GM23338 (cell line): ENCODE measurements around the gene ANKRD7. TPM values are rescaled to one million over a fixed set of nuclear protein-coding genes. Genes with fewer than 3 reads are reported as not detected.

Source experiments
- ATAC-seq: fragments of 200-7000 bp; cut with Tn5 transposase; 3 replicates; pipeline ENCODE4 v1.9.1; 2020
- DNase-seq: peaks from one replicate; pipeline ENCODE4 v3.0.0-alpha.2; 2015; ENCODE audit warnings: low spot score
- H2AFZ ChIP-seq: fragments of 200-600 bp; sonication (generic); 2 replicates; pipeline ENCODE4 v1.8.0; 2016; ENCODE audit warnings: antibody characterized with exemption, mild to moderate bottlenecking, moderate library complexity
- H3F3A ChIP-seq: fragments of 200-600 bp; sonication (generic); replicated peaks from 2 replicates; pipeline ENCODE4 v1.8.0; 2017; ENCODE audit warnings: antibody characterized with exemption, mixed run types, low read depth
- H3K27ac ChIP-seq: fragments of 200-600 bp; sonication (generic); 2 replicates; pipeline ENCODE4 v1.6.1; 2016; ENCODE audit warnings: low read depth
- H3K27me3 ChIP-seq: fragments of 200-600 bp; sonication (generic); 2 replicates; pipeline ENCODE4 v1.8.0; 2016; ENCODE audit warnings: mild to moderate bottlenecking, mixed run types, moderate library complexity; ENCODE audit not compliant: insufficient read depth
- H3K36me3 ChIP-seq: fragments of 200-600 bp; sonication (generic); 2 replicates; pipeline ENCODE4 v1.8.0; 2016; ENCODE audit warnings: mild to moderate bottlenecking; ENCODE audit not compliant: insufficient read depth
- H3K4me1 ChIP-seq: fragments of 200-600 bp; sonication (generic); 2 replicates; pipeline ENCODE4 v1.8.0; 2016; ENCODE audit warnings: mild to moderate bottlenecking, moderate library complexity; ENCODE audit not compliant: insufficient read depth
- H3K4me2 ChIP-seq: fragments of 200-600 bp; sonication (generic); 2 replicates; pipeline ENCODE4 v1.7.1; 2017; ENCODE audit warnings: mixed run types
- H3K4me3 ChIP-seq: fragments of 200-600 bp; sonication (generic); 2 replicates; pipeline ENCODE4 v1.6.1; 2016; ENCODE audit warnings: mixed run types
- H3K79me2 ChIP-seq: fragments of 200-600 bp; sonication (generic); replicated peaks from 2 replicates; pipeline ENCODE4 v1.8.0; 2017; ENCODE audit warnings: mild to moderate bottlenecking; ENCODE audit not compliant: insufficient read depth
- H3K9me2 ChIP-seq: fragments of 200-600 bp; sonication (generic); 2 replicates; pipeline ENCODE4 v1.8.0; 2017; ENCODE audit not compliant: insufficient read depth
- H4K20me1 ChIP-seq: fragments of 200-600 bp; sonication (generic); replicated peaks from 2 replicates; pipeline ENCODE4 v1.8.0; 2017; ENCODE audit warnings: mild to moderate bottlenecking; ENCODE audit not compliant: insufficient read depth
- H3K27ac Mint-ChIP-seq: 2 replicates; pipeline ENCODE4 v1.8.0; 2020; ENCODE audit warnings: inconsistent platforms, mild to moderate bottlenecking, moderate library complexity, mixed read lengths
- H3K27me3 Mint-ChIP-seq: 3 replicates; pipeline ENCODE4 v1.8.0; 2022; ENCODE audit warnings: low read depth, mild to moderate bottlenecking, moderate library complexity, mixed read lengths, inconsistent platforms; ENCODE audit not compliant: insufficient read depth, poor library complexity
- H3K36me3 Mint-ChIP-seq: 3 replicates; pipeline ENCODE4 v1.8.0; 2021; ENCODE audit warnings: low read depth, mild to moderate bottlenecking, inconsistent platforms, moderate library complexity, mixed read lengths
- H3K4me1 Mint-ChIP-seq: 3 replicates; pipeline ENCODE4 v1.8.0; 2020; ENCODE audit warnings: mild to moderate bottlenecking, inconsistent platforms, mixed read lengths
- H3K4me3 Mint-ChIP-seq: 3 replicates; pipeline ENCODE4 v1.8.0; 2021; ENCODE audit warnings: moderate library complexity, mild to moderate bottlenecking, inconsistent platforms, mixed read lengths
- H3K9me3 Mint-ChIP-seq: 3 replicates; pipeline ENCODE4 v1.8.0; 2020; ENCODE audit warnings: moderate library complexity, mild to moderate bottlenecking, inconsistent platforms, mixed read lengths
- CREB1 ChIP-seq: fragments of 250-450 bp; sonication (Bioruptor Pico); IDR thresholded peaks from 2 replicates; pipeline ENCODE4 v1.5.0; 2020; ENCODE audit warnings: low read depth, mild to moderate bottlenecking, moderate library complexity
- EZH2 ChIP-seq: fragments of 200-600 bp; sonication (generic); IDR thresholded peaks from one replicate; pipeline ENCODE4 v1.8.0; 2017; ENCODE audit warnings: antibody characterized with exemption, mild to moderate bottlenecking, low read depth; ENCODE audit not compliant: unreplicated experiment
- JUNB ChIP-seq: IDR thresholded peaks from one replicate; pipeline ENCODE4 v1.6.1; 2016; ENCODE audit warnings: antibody characterized with exemption; ENCODE audit not compliant: unreplicated experiment
- NANOG ChIP-seq: IDR thresholded peaks from 2 replicates; pipeline ENCODE4 v1.6.1; 2016; ENCODE audit warnings: antibody characterized with exemption, borderline replicate concordance
- REST ChIP-seq: IDR thresholded peaks from one replicate; pipeline ENCODE4 v1.6.1; 2018; ENCODE audit warnings: antibody characterized with exemption; ENCODE audit not compliant: unreplicated experiment
- ZNF114 ChIP-seq: fragments of 250-450 bp; sonication (Bioruptor Pico); IDR thresholded peaks from 2 replicates; pipeline ENCODE4 v1.5.0; 2020; ENCODE audit warnings: mild to moderate bottlenecking, moderate library complexity
- ZNF462 ChIP-seq: fragments of 250-450 bp; sonication (Bioruptor Pico); IDR thresholded peaks from 2 replicates; pipeline ENCODE4 v1.5.0; 2020; ENCODE audit warnings: mild to moderate bottlenecking, moderate library complexity
- polyA plus RNA-seq: library from polyadenylated mRNA; unstranded; fragments of >200 nt; fragmentation: Nextera tagmentation; extraction: Ambion mirVana; gene quantifications from 2 replicates; pipeline ENCODE4 v1.2.1, GENCODE V29; 2016
- total RNA-seq: library from RNA; depleted of rRNA; stranded (reverse); fragments of >200 nt; shearing (Covaris generic); gene quantifications from 2 replicates; pipeline ENCODE4 v1.2.3, GENCODE V29; 2014

Gene ANKRD7
- total and polyA plus RNA-seq, 2 experiments from 2014 or later = 1.6 to 2.1 TPM

GRCh38 chr7:118219157-118219512 is 5.4 kb upstream of the ANKRD7 start:
- TF ChIP-seq NANOG (no peak), EZH2 (no peak), ZNF114 (CRISPR knock-in tag) (no peak), REST (no peak), ZNF462 (CRISPR knock-in tag) (no peak), JUNB (no peak), CREB1 (CRISPR knock-in tag) (no peak)
- Histone ChIP-seq H3F3A (no peaks in the 10 kb centered on the region), H4K20me1 (no peaks in the 10 kb centered on the region), H3K4me1 (no peaks in the 10 kb centered on the region), H3K27me3 (no peaks in the 10 kb centered on the region), H3K36me3 (no peaks in the 10 kb centered on the region), H3K4me3 (no peak overlapping the region), H2AFZ (no peak overlapping the region), H3K9me2 (no peaks in the 10 kb centered on the region), H3K4me2 (no peak overlapping the region), H3K27ac (no peak overlapping the region), H3K79me2 (no peaks in the 10 kb centered on the region)
- H3K4me3 Mint-ChIP-seq = no peak overlapping the region
- no peaks in the 10 kb centered on the region for H3K36me3 Mint-ChIP-seq
- peaks cover 9% of the 10 kb centered on the region for H3K27me3 Mint-ChIP-seq
- ATAC-seq = no peak
- H3K9me3 Mint-ChIP-seq = no peaks in the 10 kb centered on the region
- H3K27ac Mint-ChIP-seq = no peak overlapping the region
- DNase-seq = no peak
- H3K4me1 Mint-ChIP-seq = peaks cover 4% of the 10 kb centered on the region; the same call in 1 of the 3 replicates
